Panc1 (cell line): ENCODE results near the gene LONRF2.

Experiments
- CTCF ChIP-seq: fragments of 450-650 bp; IDR thresholded peaks from 2 replicates; pipeline ENCODE4 v1.5.1; 2017; ENCODE audit warnings: mild to moderate bottlenecking
- POLR2AphosphoS5 ChIP-seq: IDR thresholded peaks from 2 replicates; pipeline ENCODE4 v1.6.1; 2012; ENCODE audit warnings: mild to moderate bottlenecking, low read depth, low read length, moderate library complexity
- TCF7L2 ChIP-seq: IDR thresholded peaks from 2 replicates; pipeline ENCODE4 v1.6.1; 2011; ENCODE audit warnings: mild to moderate bottlenecking, low read depth, low read length, inconsistent platforms
- TF ChIP-seq, protein P1 (sequence below), 2 experiments: IDR thresholded peaks; 2 replicates each; pipeline ENCODE4 v1.6.1; 2011 to 2012; ENCODE audit warnings: low read depth in 2 of 2, control low read depth in 1 of 2, low read length in 1 of 2, mild to moderate bottlenecking in 1 of 2, moderate library complexity in 1 of 2; ENCODE audit not compliant: insufficient read depth in 1 of 2

- TF ChIP-seq CTCF (no peak), POLR2AphosphoS5 (peak; percentile 57; the same call in 1 of the 2 replicates), TCF7L2 (peak; percentile 98)
- TF ChIP-seq, protein P1, sequence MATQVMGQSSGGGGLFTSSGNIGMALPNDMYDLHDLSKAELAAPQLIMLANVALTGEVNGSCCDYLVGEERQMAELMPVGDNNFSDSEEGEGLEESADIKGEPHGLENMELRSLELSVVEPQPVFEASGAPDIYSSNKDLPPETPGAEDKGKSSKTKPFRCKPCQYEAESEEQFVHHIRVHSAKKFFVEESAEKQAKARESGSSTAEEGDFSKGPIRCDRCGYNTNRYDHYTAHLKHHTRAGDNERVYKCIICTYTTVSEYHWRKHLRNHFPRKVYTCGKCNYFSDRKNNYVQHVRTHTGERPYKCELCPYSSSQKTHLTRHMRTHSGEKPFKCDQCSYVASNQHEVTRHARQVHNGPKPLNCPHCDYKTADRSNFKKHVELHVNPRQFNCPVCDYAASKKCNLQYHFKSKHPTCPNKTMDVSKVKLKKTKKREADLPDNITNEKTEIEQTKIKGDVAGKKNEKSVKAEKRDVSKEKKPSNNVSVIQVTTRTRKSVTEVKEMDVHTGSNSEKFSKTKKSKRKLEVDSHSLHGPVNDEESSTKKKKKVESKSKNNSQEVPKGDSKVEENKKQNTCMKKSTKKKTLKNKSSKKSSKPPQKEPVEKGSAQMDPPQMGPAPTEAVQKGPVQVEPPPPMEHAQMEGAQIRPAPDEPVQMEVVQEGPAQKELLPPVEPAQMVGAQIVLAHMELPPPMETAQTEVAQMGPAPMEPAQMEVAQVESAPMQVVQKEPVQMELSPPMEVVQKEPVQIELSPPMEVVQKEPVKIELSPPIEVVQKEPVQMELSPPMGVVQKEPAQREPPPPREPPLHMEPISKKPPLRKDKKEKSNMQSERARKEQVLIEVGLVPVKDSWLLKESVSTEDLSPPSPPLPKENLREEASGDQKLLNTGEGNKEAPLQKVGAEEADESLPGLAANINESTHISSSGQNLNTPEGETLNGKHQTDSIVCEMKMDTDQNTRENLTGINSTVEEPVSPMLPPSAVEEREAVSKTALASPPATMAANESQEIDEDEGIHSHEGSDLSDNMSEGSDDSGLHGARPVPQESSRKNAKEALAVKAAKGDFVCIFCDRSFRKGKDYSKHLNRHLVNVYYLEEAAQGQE (IDR thresholded peaks at IDR 0.05; ENCODE audit: insufficient read depth in 1 of 2, low read depth in 2 of 2, low read length in 1 of 2) = no peak
Measured at GRCh38 chr2:100291152-100291970, 30.9 kb downstream of the LONRF2 start.
